GM12878 (cell line): ENCODE results near the gene BTBD9. TPM values are rescaled to one million over a fixed set of nuclear protein-coding genes. Genes with fewer than 3 reads are reported as not detected.
"Not testable (repeated sequence)": the region's sequence is repeated elsewhere in the genome, so short reads cannot be mapped to it uniquely, and the experiment has no call there.

ENCODE experiments used
- ATAC-seq: fragments of 200-7000 bp; cut with Tn5 transposase; 3 replicates; pipeline ENCODE4 v1.9.1; 2020; ENCODE audit warnings: mild to moderate bottlenecking, moderate library complexity
- BruUV-seq: library from RNA; stranded (reverse); fragments of 400-500 nt; replicated peaks from 2 replicates; lab custom pipeline; 2021; lab: Mats Ljungman, UMichigan
- CTCF ChIA-PET: fragments of 300-600 bp; sonication (Branson Sonifier 250); formaldehyde crosslinking; extraction: SDS; loops from one replicate; lab custom pipeline; 2021; ENCODE audit warnings: inconsistent platforms; lab: Yijun Ruan, JAX
- POLR2A ChIA-PET: fragments of 350-600 bp; formaldehyde crosslinking; extraction: SDS; loops from one replicate; lab custom pipeline; 2021; ENCODE audit warnings: inconsistent platforms; lab: Charles Lee
- RAD21 ChIA-PET: fragments of 300-600 bp; sonication (Branson Sonifier 250); formaldehyde crosslinking; loops from one replicate; lab custom pipeline; 2023; ENCODE audit warnings: antibody characterized with exemption; ENCODE audit not compliant: unreplicated experiment; lab: Charles Lee
- SMC1A ChIA-PET: fragments of 300-600 bp; sonication (Branson Sonifier 250); formaldehyde crosslinking; loops from one replicate; lab custom pipeline; 2023; ENCODE audit not compliant: unreplicated experiment, uncharacterized antibody; lab: Charles Lee
- DNase-seq: peaks from one replicate; pipeline ENCODE4 v3.0.0-alpha.2; 2011; ENCODE audit warnings: low read depth, low spot score
- FAIRE-seq: peaks from 3 replicates; lab custom pipeline; 2011; peaks lifted over from hg19 to GRCh38; lab: Jason Lieb, UNC
- H2AFZ ChIP-seq: 2 replicates; pipeline ENCODE4 v1.6.0; 2011; ENCODE audit warnings: low read depth, low read length, control low read depth; ENCODE audit not compliant: control insufficient read depth
- H3K27ac ChIP-seq: 2 replicates; pipeline ENCODE4 v1.5.1; 2011; ENCODE audit warnings: control low read depth; ENCODE audit not compliant: control insufficient read depth, insufficient read depth
- H3K27me3 ChIP-seq, 2 experiments: replicated peaks in 1 of 2; 2 replicates each; pipeline versions ENCODE4 v1.6.0 to v1.6.1; 2011; ENCODE audit warnings: low read length in 1 of 2; ENCODE audit not compliant: control insufficient read depth in 2 of 2, insufficient read depth in 2 of 2
- H3K36me3 ChIP-seq, 2 experiments: 2 replicates each; pipeline ENCODE4 v1.5.1; 2011; ENCODE audit warnings: low read length in 1 of 2; ENCODE audit not compliant: control insufficient read depth in 2 of 2, insufficient read depth in 2 of 2
- H3K4me1 ChIP-seq: 2 replicates; pipeline ENCODE4 v1.6.1; 2011; ENCODE audit warnings: mild to moderate bottlenecking, low read length, moderate library complexity, mixed read lengths; ENCODE audit not compliant: control insufficient read depth, insufficient read depth
- H3K4me2 ChIP-seq: 2 replicates; pipeline ENCODE4 v1.6.0; 2011; ENCODE audit warnings: control low read depth; ENCODE audit not compliant: control insufficient read depth, insufficient read depth
- H3K4me3 ChIP-seq: fragments of 200-600 bp; sonication (generic); 2 replicates; pipeline ENCODE4 v1.5.1; 2016
- H3K79me2 ChIP-seq: 2 replicates; pipeline ENCODE4 v1.6.0; 2011; ENCODE audit warnings: low read length; ENCODE audit not compliant: control insufficient read depth, insufficient read depth
- H3K9ac ChIP-seq: 2 replicates; pipeline ENCODE4 v1.8.0; 2011; ENCODE audit warnings: low read length, control low read depth, mixed read lengths; ENCODE audit not compliant: control insufficient read depth, insufficient read depth
- H3K9me3 ChIP-seq: replicated peaks from 3 replicates; pipeline ENCODE4 v1.5.1; 2011; ENCODE audit warnings: mild to moderate bottlenecking, low read length; ENCODE audit not compliant: control insufficient read depth, insufficient read depth
- H4K20me1 ChIP-seq: 2 replicates; pipeline ENCODE4 v1.6.0; 2011; ENCODE audit not compliant: control insufficient read depth, insufficient read depth
- CEBPB ChIP-seq, 2 experiments: fragments of 150-350 bp in 1 of 2; IDR thresholded peaks; 2 replicates each; pipeline ENCODE4 v1.6.1; 2012 to 2014; ENCODE audit warnings: low read depth in 2 of 2, low read length in 2 of 2, borderline replicate concordance in 1 of 2, inconsistent platforms in 1 of 2
- CHD4 ChIP-seq: fragments of 200-600 bp; sonication (generic); IDR thresholded peaks from 2 replicates; pipeline ENCODE4 v1.6.1; 2016; ENCODE audit warnings: mild to moderate bottlenecking
- EGR1 ChIP-seq, 2 experiments: IDR thresholded peaks; 1 replicate in 1 of 2; 2 replicates in 1 of 2; pipeline ENCODE4 v1.6.1; 2011 to 2012; ENCODE audit warnings: low read depth in 2 of 2, low read length in 2 of 2, borderline replicate concordance in 1 of 2, mild to moderate bottlenecking in 1 of 2, moderate library complexity in 1 of 2
- GABPA ChIP-seq: IDR thresholded peaks from 2 replicates; pipeline ENCODE4 v1.6.1; 2014; ENCODE audit warnings: antibody characterized with exemption, low read depth, mild to moderate bottlenecking, inconsistent platforms
- KDM1A ChIP-seq: fragments of 200-600 bp; sonication (generic); IDR thresholded peaks from 2 replicates; pipeline ENCODE4 v1.6.1; 2016; ENCODE audit warnings: borderline replicate concordance
- MYB ChIP-seq: fragments of 150-350 bp; IDR thresholded peaks from 2 replicates; pipeline ENCODE4 v1.6.1; 2014; ENCODE audit warnings: mild to moderate bottlenecking, low read depth, low read length, borderline replicate concordance
- NFIC ChIP-seq: IDR thresholded peaks from 2 replicates; pipeline ENCODE4 v1.6.1; 2012; ENCODE audit warnings: low read depth, mild to moderate bottlenecking, inconsistent platforms, low read length, moderate library complexity
- PML ChIP-seq: IDR thresholded peaks from 2 replicates; pipeline ENCODE4 v1.6.1; 2012; ENCODE audit warnings: low read length, inconsistent platforms
- POU2F2 ChIP-seq: IDR thresholded peaks from 3 replicates; pipeline ENCODE4 v1.6.1; 2011; ENCODE audit warnings: low read depth, mild to moderate bottlenecking, low read length, borderline replicate concordance
- RBBP5 ChIP-seq: fragments of 200-600 bp; sonication (generic); conservative IDR thresholded peaks from 2 replicates; pipeline ENCODE4 v1.6.1; 2016
- YBX1 ChIP-seq: fragments of 450-650 bp; IDR thresholded peaks from 2 replicates; pipeline ENCODE4 v1.6.1; 2016; ENCODE audit warnings: antibody characterized with exemption
- WGBS: methylation state at CpG from one replicate; pipeline ENCODE4 v1.1.6; 2016; ENCODE audit warnings: low lambda C conversion rate; ENCODE audit not compliant: insufficient replicate concordance, insufficient coverage; ENCODE audit errors: missing lambda C conversion rate; 5-methylcytosine and 5-hydroxymethylcytosine counted together
- in situ Hi-C: fragments of 300-500 bp; cut with MboI; formaldehyde crosslinking; loops from 9 replicates; pipeline ENCODE4 v1.14.3; 2018; ENCODE audit warnings: mixed read lengths
- intact Hi-C: fragments of 100-400 bp; cut with micrococcal nuclease; formaldehyde crosslinking; loops from one replicate; pipeline ENCODE4 v1.14.2; 2022; ENCODE audit not compliant: unreplicated experiment
- polyA plus RNA-seq, 11 experiments: library from polyadenylated mRNA; depleted of rRNA in 4 of 11; unstranded in 6 of 11; stranded (reverse) in 5 of 11; fragments of >200 nt; fragmentation: Nextera tagmentation in 4 of 11; fragmentation: Illumina TruSeq in 1 of 11; extraction: Ambion mirVana in 4 of 11; extraction: Trizol in 1 of 11; gene quantifications; 1 replicate in 1 of 11; 2 replicates in 10 of 11; pipeline versions ENCODE4 v1.2.1 to v1.2.3, GENCODE V29; 2011 to 2016; ENCODE audit warnings: inconsistent platforms in 2 of 11, missing spikeins in 2 of 11, low read depth in 1 of 11
- total RNA-seq, 4 experiments: library from RNA; depleted of rRNA in 3 of 4; stranded (reverse); fragments of >200 nt in 3 of 4; fragmentation: Illumina TruSeq in 1 of 4; extraction: Trizol in 1 of 4; gene quantifications; 2 replicates each; pipeline versions ENCODE4 v1.2.1 to v1.2.3, GENCODE V29; 2013 to 2021
- TF ChIP-seq, protein P1 (sequence below): fragments of 450-650 bp; IDR thresholded peaks from 2 replicates; pipeline ENCODE4 v1.6.1; 2018; ENCODE audit warnings: borderline replicate concordance, mild to moderate bottlenecking; ENCODE audit not compliant: partially characterized antibody

BTBD9 gene
- total and polyA plus RNA-seq, 10 of the 15 experiments (the other 5 are each of a cell fraction or from before 2014, with no cell fraction given): 0.22 to 8.6 (median 4.6) TPM

DNA sequence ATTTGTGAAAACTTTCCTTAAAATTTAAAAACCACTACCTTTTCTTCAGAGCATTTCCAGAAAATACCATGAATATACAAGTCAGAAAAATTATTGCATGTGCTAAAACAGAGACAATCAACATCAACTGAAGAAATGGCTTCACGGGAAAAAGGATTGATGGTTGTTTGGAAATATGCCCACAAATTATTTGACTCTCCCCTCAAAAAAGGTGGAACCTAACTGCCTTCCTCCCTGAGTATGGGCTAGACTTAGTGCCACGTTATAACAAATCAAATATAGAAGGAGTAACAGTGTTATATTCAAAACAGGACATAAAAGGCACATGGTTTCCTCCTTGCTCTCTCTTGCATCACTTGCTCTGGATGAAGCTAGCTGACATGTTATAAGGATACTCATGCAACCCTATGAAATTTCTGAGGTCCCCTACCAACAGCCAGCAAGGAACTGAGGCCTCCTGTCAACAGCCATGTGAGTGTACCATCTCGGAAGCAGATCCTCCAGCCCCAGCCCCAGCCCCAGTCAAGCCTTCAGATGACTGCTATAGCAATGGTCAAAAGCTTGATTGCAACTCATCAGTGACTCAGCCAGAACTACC is 8.4 kb downstream of the BTBD9 start (continued):
- TF ChIP-seq EGR1 (IDR thresholded peaks at IDR 0.05; ENCODE audit: borderline replicate concordance in 1 of 2, low read depth in 2 of 2, low read length in 2 of 2) (no peak), NFIC (no peak), CEBPB (IDR thresholded peaks at IDR 0.05; ENCODE audit: borderline replicate concordance in 1 of 2, low read depth in 2 of 2, low read length in 2 of 2) (no peak), KDM1A (no peak)
- TF ChIP-seq, protein P1, sequence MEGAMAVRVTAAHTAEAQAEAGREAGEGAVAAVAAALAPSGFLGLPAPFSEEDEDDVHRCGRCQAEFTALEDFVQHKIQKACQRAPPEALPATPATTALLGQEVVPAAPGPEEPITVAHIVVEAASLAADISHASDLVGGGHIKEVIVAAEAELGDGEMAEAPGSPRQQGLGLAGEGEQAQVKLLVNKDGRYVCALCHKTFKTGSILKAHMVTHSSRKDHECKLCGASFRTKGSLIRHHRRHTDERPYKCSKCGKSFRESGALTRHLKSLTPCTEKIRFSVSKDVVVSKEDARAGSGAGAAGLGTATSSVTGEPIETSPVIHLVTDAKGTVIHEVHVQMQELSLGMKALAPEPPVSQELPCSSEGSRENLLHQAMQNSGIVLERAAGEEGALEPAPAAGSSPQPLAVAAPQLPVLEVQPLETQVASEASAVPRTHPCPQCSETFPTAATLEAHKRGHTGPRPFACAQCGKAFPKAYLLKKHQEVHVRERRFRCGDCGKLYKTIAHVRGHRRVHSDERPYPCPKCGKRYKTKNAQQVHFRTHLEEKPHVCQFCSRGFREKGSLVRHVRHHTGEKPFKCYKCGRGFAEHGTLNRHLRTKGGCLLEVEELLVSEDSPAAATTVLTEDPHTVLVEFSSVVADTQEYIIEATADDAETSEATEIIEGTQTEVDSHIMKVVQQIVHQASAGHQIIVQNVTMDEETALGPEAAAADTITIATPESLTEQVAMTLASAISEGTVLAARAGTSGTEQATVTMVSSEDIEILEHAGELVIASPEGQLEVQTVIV: no peak

DNA sequence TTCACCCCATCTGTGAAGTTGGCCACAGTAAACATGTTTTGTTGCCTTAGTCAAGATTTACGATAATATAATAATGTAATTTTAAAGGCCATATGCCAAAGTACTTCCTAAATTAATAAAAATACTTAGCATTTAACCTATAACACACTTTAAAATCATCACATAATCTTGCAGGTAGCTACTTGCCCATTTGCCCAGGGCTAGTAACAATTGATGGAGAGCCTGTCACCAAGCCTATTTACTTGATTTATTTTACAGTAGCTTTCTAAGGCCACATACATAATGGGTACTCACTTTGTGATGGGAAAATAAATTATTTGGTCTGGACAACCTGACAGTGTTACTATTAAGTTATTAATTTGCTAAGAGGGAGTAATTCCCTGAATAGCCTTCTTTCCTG is 14.5 kb downstream of the BTBD9 start:
- 100% methylated on average over 1 of the region's 1 CpG for WGBS
- no TSS peak for BruUV-seq
- no peaks in the 10 kb centered on the region for H3K36me3 ChIP-seq
- ChIA-PET CTCF (no interaction called here), SMC1A (no interaction called here), POLR2A (no interaction called here), RAD21 (no interaction called here)
- ATAC-seq: no peak
- H3K79me2 ChIP-seq: no peaks in the 10 kb centered on the region
- H3K9me3 ChIP-seq: no peaks in the 10 kb centered on the region; the same call in 2 of the 3 replicates
- TF ChIP-seq GABPA (no peak), PML (no peak), YBX1 (no peak), POU2F2 (no peak), CHD4 (no peak), MYB (no peak), RBBP5 (no peak)
- H2AFZ ChIP-seq: no peak overlapping the region
- intact Hi-C loops: no loop called here
- no peak overlapping the region for H3K4me3 ChIP-seq
- FAIRE-seq: no peak
- no peak overlapping the region for H3K27ac ChIP-seq
- H3K4me1 ChIP-seq: no peaks in the 10 kb centered on the region
- no peak overlapping the region for H3K9ac ChIP-seq
- H3K27me3 ChIP-seq: no peaks in the 10 kb centered on the region
- in situ Hi-C loops: no loop called here
- H3K4me2 ChIP-seq: no peak overlapping the region
- H4K20me1 ChIP-seq: no peaks in the 10 kb centered on the region
- no peak for DNase-seq

DNA sequence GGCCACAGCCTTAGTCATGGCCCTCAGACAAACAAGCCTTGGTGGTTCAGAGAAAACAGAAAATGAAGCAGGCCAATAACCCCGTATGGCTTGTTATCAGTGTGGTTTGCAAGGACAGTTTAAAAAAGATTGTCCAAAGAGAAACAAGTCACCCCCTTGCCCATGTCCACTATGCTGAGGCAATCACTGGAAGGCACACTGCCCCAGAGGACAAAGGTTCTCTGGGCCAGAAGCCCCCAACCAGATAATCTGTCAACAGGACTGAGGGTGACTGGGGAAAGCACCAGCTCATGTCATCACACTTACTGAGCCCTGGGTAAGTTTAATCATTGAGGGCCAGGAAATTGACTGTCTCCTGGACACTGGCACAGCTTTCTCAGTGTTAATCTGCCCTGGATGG is 20.4 kb downstream of the BTBD9 start:
- intact Hi-C loops, POLR2A ChIA-PET: not testable (repeated sequence)
- WGBS: 92% methylated on average over 1 of the region's 1 CpG

More for the DNA sequence above, 20.4 kb downstream of the BTBD9 start:
- H3K27ac ChIP-seq, H3K36me3 ChIP-seq, H4K20me1 ChIP-seq, H3K4me1 ChIP-seq, DNase-seq, CTCF ChIA-PET, H3K4me2 ChIP-seq, RAD21 ChIA-PET, H3K9me3 ChIP-seq, in situ Hi-C loops, H3K79me2 ChIP-seq, H3K9ac ChIP-seq, H3K4me3 ChIP-seq, FAIRE-seq, H3K27me3 ChIP-seq, BruUV-seq, H2AFZ ChIP-seq, ATAC-seq: not testable (repeated sequence)
- SMC1A ChIA-PET: interaction anchor here (1.4 kb wide), 1 partner anchor 15 kb away, joined by 3 read pairs; no protein-coding TSS in a partner anchor
